ENCODE data around the gene EXOC6B. TPM values are rescaled to one million over a fixed set of nuclear protein-coding genes. Genes with fewer than 3 reads are reported as not detected.
"Not testable (repeated sequence)": the region's sequence is repeated elsewhere in the genome, so short reads cannot be mapped to it uniquely, and the experiment has no call there.

EXOC6B gene
- total RNA-seq, 1 experiment from 2014 or later, result 18.5 TPM

- no peak for DNase-seq (ENCODE audit: low read depth)
- in situ Hi-C loops (cut with HindIII; ENCODE audit: low pct_unique_long_range_greater_than_20kb, low sequenced_read_pairs), result no loop called here
Observed at GRCh38 chr2:72602711-72603110, 223.1 kb downstream of the EXOC6B start.

GRCh38 chr2:72602095-72602494, 223.7 kb downstream of the EXOC6B start:
- no peak for DNase-seq (ENCODE audit: low read depth)
- in situ Hi-C loops (cut with HindIII; ENCODE audit: low pct_unique_long_range_greater_than_20kb, low sequenced_read_pairs), result no loop called here

GRCh38 chr2:72583836-72584235, 242.0 kb downstream of the EXOC6B start:
- in situ Hi-C loops (cut with HindIII; ENCODE audit: low pct_unique_long_range_greater_than_20kb, low sequenced_read_pairs), result not testable (repeated sequence)

DNA sequence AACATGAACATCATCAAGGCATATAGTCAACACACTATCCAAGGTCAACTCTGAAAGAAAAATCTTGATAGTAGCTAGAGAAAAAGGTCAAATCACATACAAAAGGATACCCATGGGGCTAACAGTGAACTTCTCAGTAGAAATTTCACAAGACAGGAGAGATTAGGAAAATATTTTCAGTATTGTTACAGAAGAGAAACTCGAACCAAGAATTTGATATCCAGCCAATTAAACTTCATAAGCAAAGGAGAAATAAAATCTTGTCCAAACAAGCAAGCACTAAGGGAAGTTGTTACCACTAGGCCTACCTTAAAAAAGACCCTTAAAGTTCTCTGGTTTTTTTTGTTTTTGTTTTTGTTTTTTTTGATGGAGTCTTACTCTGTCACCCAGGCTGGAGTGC, 242.5 kb downstream of the EXOC6B start:
- DNase-seq (ENCODE audit: low read depth), result no peak
- in situ Hi-C loops (cut with HindIII; ENCODE audit: low pct_unique_long_range_greater_than_20kb, low sequenced_read_pairs), result no loop called here

More at GRCh38 chr2:72583836-72584235, 242.0 kb downstream of the EXOC6B start:
- DNase-seq (ENCODE audit: low read depth), result not testable (repeated sequence)

DNA sequence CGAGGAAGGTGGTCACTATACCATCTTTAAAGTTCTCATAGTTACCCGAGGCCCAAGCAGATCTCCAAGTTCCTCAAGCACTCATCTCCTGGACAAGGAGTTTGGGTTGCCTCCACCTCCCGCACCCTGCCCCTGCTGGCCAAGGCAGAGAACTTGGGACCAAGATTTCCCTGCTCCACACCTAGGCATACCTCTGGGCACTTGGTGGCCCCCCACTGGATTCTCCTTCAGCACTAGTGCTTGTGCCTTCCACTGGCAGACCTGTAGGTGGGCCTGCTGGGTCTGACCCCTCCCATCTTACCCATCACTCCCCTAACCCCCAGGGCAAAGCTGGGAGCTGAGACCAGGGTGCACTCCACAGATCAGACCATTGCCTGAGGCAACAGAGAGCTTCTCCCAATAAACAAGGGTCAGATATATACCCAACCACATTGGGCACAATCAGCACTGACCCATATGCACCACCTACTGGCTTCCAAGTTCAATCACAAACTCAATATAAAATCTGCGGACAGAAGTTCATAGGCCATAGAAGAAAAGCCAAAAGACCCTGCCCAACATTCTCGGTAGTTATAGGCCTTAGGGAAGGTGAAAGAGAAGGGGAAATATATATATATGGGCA, 244.2 kb downstream of the EXOC6B start:
- no peak for DNase-seq (ENCODE audit: low read depth)
- in situ Hi-C loops (cut with HindIII; ENCODE audit: low pct_unique_long_range_greater_than_20kb, low sequenced_read_pairs), result no loop called here

GRCh38 chr2:72579591-72580180, 246.1 kb downstream of the EXOC6B start:
- peak; percentile 52 for DNase-seq (ENCODE audit: low read depth)
- in situ Hi-C loops (cut with HindIII; ENCODE audit: low pct_unique_long_range_greater_than_20kb, low sequenced_read_pairs), result no loop called here

DNA sequence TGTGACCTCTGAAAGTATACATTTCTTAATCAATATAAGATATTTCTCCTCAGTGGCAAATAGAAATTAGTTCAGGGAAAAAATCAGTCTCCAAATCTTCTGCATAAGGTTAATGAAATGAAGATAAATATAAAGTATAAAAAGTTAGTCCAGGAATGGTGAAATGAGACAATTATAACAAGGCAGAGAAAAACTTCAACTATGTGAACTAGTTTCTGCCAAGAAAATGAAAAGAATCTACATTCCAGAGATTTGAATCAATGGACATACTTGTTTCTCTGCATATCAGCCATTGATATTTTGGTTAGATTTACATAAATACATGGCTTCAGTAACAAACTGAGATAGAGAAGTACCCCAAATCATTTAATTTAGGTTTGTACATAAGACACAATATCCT, 249.0 kb downstream of the EXOC6B start:
- no peak for DNase-seq (ENCODE audit: low read depth)
- in situ Hi-C loops (cut with HindIII; ENCODE audit: low pct_unique_long_range_greater_than_20kb, low sequenced_read_pairs), result no loop called here

- in situ Hi-C loops (cut with HindIII; ENCODE audit: low pct_unique_long_range_greater_than_20kb, low sequenced_read_pairs), result no loop called here
- no peak for DNase-seq (ENCODE audit: low read depth)
Observed at GRCh38 chr2:72576459-72576858, 249.4 kb downstream of the EXOC6B start.

DNA sequence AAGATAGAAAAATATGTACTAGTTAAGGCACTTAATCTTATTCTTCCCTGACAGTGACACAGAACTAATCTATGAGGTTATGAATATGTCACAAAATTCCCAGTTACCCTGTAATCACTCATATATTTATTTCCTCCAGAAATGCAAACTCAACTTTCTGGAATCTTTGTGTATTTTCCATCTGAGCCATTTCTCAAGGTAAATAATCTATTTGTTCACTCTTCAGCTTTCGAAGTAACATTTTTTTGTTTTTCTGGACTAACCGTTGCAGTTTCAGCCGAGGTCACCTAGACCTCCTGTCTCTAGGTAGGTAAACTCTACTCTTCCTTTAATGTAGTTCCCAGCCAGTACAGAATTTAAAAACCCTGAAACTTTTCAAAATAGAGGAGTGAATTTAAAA, 250.9 kb downstream of the EXOC6B start:
- in situ Hi-C loops (cut with HindIII; ENCODE audit: low pct_unique_long_range_greater_than_20kb, low sequenced_read_pairs), result no loop called here
- DNase-seq (ENCODE audit: low read depth), result no peak

GRCh38 chr2:72573232-72573631, 252.6 kb downstream of the EXOC6B start:
- DNase-seq (ENCODE audit: low read depth), result no peak
- in situ Hi-C loops (cut with HindIII; ENCODE audit: low pct_unique_long_range_greater_than_20kb, low sequenced_read_pairs), result no loop called here

DNA sequence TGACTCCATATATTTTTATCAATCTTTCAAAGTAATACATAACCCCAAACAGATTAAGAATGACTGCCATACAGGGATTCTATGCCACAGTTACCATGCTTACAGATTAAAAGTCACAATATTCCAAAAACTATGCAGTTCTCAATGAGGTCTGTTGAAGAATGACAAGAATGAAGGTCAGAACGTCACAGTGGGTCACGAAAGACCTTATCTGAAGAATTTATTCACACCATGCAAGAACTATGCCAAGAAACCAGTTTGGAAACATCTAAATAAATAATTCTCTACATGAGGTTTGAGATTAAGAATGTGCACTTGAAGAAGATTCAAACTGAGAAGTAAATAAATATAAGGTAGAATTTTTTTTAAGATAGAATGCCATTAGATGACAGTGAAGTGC, 253.3 kb downstream of the EXOC6B start:
- peak; percentile 9 for DNase-seq (ENCODE audit: low read depth)
- in situ Hi-C loops (cut with HindIII; ENCODE audit: low pct_unique_long_range_greater_than_20kb, low sequenced_read_pairs), result no loop called here

DNA sequence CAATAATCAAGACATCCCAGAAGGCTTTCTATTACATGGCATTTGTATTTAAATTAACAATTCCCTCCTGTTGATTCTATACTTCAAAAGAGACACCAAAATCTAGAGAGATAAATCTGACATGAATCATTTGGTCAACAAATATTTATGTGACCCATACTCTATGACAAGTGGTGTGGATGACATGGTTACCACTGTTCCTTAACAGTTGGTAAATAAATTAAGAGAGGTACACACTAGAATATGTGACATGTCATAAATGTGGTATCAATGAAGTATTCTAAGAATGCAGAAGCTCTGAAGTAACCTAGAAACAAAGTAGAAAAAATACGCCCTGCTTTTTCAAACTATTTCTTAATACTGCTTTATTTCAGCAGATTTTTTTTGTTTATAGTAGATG, 255.4 kb downstream of the EXOC6B start:
- in situ Hi-C loops (cut with HindIII; ENCODE audit: low pct_unique_long_range_greater_than_20kb, low sequenced_read_pairs), result no loop called here
- DNase-seq (ENCODE audit: low read depth), result no peak

GRCh38 chr2:72562451-72563153, 263.2 kb downstream of the EXOC6B start:
- peak; percentile 47 for DNase-seq (ENCODE audit: low read depth)
- in situ Hi-C loops (cut with HindIII; ENCODE audit: low pct_unique_long_range_greater_than_20kb, low sequenced_read_pairs), result no loop called here

DNA sequence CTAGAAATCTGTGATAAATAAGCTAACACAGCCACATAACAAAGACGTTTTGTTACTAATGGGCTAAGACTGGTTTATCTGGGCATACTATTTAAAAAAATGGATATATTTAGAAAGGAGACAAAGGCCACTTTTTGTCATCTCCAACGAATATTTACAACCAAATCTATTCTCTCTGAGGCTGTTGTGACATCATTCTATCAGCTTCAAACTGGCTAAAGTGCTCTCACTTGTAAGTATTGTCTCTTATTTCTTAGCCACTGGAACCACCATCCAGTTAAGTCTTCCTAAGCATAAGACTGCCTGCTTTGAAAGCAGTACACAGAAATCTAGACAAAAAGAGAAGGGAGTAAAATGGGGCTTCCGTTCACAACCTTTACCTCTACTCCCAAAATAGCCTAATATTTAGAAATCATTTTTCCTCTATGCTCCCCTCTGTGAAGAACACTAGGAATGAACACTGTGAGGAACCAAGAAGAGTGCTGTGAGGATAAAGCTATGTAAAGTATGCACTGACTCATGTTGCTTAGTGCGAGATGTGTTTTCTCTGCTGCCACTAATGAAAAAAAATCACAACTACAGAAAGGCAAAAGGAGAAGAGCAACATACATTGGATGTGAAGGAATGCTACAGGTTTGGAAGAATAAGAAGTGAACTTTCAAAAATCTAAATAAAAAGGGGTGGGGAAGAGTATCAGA, 264.1 kb downstream of the EXOC6B start:
- peak; percentile 39 for DNase-seq (ENCODE audit: low read depth)
- in situ Hi-C loops (cut with HindIII; ENCODE audit: low pct_unique_long_range_greater_than_20kb, low sequenced_read_pairs), result no loop called here

DNA sequence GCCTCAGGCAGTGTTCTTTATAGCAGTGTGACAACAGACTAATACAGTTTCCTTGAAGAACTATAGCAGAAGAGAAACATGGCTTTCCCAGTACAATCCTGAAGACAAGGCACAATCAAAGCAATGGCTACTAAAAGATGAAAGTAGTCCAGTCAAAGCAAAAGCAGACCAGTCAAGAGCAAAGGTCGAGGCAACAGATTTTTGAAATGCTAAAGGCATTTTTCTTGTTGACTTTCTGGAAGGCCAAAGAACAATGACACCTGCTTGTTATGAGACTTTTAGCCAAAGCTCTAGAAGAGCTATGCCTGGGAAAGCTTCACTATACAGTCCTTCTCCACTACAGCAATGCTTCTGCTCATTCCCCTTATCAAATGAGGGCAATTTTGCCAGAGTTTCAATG, 269.9 kb downstream of the EXOC6B start:
- no peak for DNase-seq (ENCODE audit: low read depth)
- in situ Hi-C loops (cut with HindIII; ENCODE audit: low pct_unique_long_range_greater_than_20kb, low sequenced_read_pairs), result no loop called here

DNA sequence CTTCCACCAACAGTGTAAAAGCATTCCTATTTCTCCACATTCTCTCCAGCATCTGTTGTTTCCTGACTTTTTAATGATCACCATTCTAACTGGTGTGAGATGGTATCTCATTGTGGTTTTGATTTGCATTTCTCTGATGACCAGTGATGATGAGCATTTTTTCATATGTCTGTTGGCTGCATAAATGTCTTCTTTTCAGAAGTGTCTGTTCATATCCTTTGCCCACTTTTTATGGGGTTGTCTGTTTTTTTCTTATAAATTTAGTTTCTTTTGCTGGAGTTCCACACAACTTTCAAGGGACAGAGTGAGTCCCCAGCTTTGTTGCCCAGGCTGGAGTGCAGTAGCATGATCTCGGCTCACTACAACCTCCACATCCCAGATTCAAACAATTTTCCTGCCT, 270.5 kb downstream of the EXOC6B start:
- in situ Hi-C loops (cut with HindIII; ENCODE audit: low pct_unique_long_range_greater_than_20kb, low sequenced_read_pairs); DNase-seq (ENCODE audit: low read depth): not testable (repeated sequence)

- DNase-seq (ENCODE audit: low read depth); in situ Hi-C loops (cut with HindIII; ENCODE audit: low pct_unique_long_range_greater_than_20kb, low sequenced_read_pairs): not testable (repeated sequence)
Observed at GRCh38 chr2:72554910-72555309, 270.9 kb downstream of the EXOC6B start.

DNA sequence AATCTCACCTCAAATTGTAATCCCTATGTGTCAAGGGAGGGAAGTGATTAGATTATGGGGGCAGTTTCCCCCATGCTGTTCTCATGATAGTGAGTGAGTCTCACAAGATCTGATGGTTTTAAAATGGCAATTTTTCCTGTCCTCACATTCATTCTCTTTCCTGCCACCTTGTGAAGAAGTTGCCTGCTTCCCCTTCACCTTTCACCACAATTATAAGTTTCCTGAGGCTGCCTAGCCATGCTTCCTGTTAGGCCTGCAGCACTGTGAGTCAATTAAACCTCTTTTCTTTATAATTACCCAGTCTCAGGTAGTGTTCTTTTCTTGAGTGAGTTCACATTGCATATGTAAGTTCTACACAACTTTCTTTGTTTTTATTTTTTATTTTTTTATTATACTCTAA, 271.5 kb downstream of the EXOC6B start:
- in situ Hi-C loops (cut with HindIII; ENCODE audit: low pct_unique_long_range_greater_than_20kb, low sequenced_read_pairs), result no loop called here
- DNase-seq (ENCODE audit: low read depth), result no peak

Measured in Caki2 (cell line).